B cell (primary cell): ENCODE results near the gene ASPRV1.

Source experiments
- EZH2 ChIP-seq: IDR thresholded peaks from 2 replicates; pipeline ENCODE4 v1.6.1; 2012; ENCODE audit warnings: borderline replicate concordance, low read depth, mild to moderate bottlenecking, moderate library complexity, low read length; ENCODE audit not compliant: insufficient read depth, poor library complexity, severe bottlenecking
- TF ChIP-seq, protein P1 (sequence below): fragments of 200-600 bp; IDR thresholded peaks from one replicate; pipeline ENCODE4 v1.8.0; 2022; ENCODE audit warnings: antibody characterized with exemption, mild to moderate bottlenecking

DNA sequence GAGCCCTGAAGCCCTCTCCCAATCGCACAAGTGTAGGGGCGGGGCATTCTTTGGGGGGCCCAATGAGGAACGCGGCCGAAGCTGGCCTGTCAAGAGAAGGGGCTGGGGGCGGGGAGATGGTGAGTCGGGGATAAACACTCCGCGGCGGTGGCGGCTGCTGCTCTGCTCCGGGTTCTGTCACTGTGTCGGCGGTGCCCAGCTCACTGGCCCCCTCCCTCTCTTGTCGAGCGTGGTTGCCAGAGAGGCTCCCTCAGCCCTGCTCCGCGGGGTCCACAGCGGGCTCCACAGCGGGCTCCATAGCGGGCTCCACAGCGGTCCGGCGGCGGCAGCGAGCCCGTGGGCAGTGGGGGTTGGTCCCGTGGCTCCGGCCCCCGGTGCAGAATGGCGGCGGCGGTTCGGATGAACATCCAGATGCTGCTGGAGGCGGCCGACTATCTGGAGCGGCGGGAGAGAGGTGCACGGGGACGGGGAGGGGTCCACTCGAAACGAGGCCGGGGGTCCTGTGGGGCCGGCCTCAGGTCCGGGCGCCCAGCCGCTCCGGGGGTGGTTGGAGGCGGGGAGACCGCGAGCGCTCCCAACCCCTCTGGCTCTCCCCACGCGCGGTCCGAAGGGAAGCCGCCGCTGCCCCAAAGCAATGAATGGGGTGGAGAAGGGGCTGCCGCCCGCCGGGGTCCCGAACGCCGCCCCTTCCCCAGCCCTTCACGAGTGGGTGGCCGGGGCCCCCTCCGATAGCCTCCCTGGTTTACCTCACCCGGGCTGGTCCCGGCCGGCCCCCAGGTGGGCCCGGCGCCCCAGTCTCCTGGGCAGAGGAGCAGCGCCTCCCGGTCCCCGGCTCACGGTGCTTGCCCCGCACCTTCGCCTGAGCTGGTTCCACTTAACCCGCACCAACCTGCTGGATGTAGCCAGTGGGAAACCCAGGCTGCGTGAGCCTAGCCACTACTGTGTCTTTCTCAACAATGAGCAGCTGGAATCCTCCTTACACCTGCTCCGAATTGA lies 46.2 kb downstream of the ASPRV1 start, which contains the start of gene MXD1:
- TF ChIP-seq, protein P1, sequence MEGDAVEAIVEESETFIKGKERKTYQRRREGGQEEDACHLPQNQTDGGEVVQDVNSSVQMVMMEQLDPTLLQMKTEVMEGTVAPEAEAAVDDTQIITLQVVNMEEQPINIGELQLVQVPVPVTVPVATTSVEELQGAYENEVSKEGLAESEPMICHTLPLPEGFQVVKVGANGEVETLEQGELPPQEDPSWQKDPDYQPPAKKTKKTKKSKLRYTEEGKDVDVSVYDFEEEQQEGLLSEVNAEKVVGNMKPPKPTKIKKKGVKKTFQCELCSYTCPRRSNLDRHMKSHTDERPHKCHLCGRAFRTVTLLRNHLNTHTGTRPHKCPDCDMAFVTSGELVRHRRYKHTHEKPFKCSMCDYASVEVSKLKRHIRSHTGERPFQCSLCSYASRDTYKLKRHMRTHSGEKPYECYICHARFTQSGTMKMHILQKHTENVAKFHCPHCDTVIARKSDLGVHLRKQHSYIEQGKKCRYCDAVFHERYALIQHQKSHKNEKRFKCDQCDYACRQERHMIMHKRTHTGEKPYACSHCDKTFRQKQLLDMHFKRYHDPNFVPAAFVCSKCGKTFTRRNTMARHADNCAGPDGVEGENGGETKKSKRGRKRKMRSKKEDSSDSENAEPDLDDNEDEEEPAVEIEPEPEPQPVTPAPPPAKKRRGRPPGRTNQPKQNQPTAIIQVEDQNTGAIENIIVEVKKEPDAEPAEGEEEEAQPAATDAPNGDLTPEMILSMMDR, result no peak
- no peak for TF ChIP-seq EZH2
